HTERT RPE-1 (cell line): Measurements from ENCODE around the gene KIF23.
"Not testable (repeated sequence)": the region's sequence is repeated elsewhere in the genome, so short reads cannot be mapped to it uniquely, and the experiment has no call there.

ENCODE experiments used
- in situ Hi-C: fragments of 300-500 bp; cut with MboI; formaldehyde crosslinking; loops from 4 replicates; pipeline ENCODE4 v1.14.3; 2020; ENCODE audit warnings: low sequenced_read_pairs

KIF23 gene

DNA sequence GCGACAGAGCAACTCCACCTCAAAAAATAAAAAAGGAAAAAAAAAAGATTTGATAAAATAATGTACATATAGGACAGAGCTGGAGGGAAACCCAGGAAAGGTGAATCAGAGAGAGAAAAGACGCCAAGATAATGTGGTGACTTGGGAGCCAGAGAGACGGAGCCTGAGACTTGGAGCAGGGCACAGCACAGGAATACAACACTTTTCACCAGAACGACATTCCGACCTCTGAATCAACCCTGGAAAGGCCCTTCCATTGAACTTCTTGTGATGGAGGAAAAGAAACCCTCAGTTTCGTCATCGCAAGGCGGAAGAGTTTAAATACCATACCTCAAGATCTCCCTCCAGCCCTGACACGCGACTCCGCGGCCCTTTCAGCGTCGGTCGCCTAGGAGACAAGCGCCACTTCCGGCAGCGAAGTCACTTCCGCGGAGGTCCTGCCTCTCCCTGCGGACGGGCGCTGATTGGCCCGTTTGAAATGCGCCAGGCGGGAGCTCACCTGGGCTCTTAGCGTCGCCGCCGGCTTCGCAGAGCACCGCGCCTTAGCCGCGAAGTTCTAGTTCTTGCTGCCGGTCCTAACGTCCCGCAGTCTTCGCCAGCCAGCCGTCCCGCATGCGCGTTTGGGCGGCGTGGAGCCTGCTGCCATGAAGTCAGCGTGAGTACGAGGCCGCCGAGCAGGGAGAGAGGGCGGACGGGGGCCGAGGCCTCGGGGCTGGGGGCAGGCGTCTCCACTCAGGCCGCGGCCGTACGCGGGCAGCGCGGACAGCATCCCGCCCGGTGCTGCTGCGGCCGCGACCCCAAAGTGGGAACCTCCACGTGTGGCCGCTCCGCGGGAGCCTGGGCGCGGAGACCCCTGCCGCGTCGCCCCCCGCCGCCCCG is at the start of gene KIF23:
TSS of gene KIF23 (plus strand) at position 528 of the 879 bp plus-strand sequence. CDS start at position 645, 117 bp downstream.
- in situ Hi-C loops = no loop called here

DNA sequence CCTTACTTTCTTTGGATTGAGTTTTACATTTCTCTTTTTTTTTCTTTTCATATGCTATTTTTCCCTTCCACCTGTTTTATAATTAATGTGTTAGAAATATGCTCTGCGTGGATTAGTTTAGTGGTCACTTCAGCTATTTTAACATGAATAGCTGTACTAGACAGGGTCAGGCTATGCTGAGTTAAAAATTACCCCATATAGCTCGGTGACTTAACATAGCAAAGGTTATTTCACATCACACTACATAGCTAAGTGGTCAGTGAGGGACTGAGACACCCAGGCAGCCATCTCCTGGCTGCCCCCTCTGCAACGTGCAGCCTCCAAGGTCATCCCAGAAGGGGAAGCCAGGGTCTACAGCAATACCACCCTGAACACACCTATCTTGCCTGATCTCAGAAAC is 46.9 kb upstream of the KIF23 start:
- in situ Hi-C loops = no loop called here

DNA sequence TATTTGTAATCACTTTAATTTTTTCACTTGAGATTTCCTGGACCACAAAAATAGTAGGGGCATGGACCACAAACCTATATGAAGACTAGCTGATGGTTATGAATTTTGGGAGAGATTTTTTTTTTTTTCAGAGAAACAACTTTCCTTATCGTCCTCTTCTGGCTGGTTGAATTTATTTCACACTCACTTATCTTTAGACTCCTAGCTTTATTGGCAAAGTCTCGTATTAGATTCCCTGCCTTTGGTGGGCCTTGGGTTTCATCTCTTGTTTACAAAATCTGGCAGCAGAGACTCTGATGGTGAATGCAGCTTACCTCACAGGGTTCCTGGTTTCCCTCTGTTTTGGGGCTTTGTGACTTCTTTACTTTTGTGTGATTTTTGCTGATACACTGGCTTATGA is 44.5 kb upstream of the KIF23 start:
- in situ Hi-C loops = no loop called here

DNA sequence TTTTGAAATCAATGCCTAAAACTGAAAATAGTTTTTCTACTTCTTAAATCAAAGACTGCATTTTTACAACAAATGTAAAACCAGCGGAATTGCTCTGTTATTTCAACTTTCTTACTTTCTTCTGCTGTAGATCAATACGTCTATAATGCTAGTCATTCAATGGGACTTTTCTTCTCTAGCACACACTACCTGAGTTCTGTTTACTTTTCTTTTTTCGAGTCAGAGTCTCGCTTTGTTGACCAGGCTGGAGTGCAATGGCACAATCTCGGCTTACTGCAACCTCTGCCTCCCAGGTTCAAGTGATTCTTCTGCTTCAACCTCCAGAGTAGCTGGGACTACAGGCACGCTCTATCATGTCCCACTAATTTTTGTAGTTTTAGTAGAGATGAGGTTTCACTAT is 40.7 kb upstream of the KIF23 start:
- in situ Hi-C loops = no loop called here

DNA sequence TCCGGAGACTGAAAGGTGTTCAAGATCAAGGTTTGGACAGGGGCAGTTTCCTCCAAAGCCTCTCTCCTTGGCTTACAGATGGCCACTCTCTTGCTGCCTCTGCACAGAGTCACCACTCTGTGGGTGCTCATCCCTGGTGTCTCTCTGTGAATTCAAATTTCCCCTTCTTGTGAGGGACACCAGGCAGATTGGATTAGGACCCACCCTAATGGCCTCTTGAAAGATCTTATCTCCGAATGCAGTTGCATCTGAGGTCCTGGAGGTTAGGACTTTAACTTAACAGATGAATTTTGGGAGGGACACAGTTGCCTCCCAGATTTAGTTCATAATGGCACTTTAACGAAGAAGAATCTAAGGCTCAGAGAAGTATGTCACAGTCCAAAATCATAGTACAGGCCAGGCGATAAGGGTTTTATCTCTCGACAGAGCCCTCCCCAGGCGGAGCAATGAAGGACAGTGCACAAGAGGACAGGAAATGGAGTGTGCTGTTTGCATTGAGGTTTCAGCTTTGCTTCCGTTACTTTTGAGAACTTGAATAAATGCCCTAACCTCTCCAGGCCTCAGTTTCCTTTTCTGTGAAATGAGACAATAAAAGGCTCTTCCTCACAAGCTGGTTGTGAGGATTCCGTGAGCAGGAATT is 38.9 kb upstream of the KIF23 start:
- in situ Hi-C loops = no loop called here

DNA sequence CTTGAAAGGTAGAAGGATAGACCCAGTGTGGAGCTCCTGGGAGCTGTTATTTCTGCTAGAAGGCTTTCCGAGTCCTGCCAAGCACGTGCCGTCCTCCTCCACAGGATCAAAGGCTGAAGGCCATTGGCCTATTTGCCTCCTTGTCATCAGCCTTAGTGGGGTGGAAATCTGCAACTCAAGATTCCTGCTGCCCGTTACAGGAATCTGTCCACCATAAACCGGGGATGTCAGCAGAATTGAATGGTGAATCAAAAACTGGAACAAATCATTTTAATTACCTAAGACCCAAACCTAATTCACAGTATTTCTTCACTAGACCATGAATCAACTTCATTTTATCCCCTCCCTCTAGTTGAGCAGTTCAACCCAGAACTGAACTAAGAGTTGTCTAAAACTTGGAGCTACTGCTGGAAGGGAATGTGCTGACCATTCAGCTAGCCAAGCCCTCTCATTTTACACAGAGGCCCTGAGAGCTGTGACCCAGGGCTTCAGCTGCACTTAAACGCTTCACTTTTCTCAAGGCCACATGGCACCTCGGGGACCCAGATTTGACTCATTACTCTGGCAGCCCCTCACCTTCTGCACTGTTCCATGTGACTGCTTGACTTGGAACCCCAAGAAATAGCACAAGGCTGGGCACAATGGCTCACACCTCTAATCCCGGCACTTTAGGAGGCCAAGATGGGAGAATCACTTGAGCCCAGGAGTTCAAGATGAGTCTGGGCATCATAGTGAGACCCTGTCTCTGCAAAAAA is 36.8 kb upstream of the KIF23 start:
- in situ Hi-C loops = no loop called here

DNA sequence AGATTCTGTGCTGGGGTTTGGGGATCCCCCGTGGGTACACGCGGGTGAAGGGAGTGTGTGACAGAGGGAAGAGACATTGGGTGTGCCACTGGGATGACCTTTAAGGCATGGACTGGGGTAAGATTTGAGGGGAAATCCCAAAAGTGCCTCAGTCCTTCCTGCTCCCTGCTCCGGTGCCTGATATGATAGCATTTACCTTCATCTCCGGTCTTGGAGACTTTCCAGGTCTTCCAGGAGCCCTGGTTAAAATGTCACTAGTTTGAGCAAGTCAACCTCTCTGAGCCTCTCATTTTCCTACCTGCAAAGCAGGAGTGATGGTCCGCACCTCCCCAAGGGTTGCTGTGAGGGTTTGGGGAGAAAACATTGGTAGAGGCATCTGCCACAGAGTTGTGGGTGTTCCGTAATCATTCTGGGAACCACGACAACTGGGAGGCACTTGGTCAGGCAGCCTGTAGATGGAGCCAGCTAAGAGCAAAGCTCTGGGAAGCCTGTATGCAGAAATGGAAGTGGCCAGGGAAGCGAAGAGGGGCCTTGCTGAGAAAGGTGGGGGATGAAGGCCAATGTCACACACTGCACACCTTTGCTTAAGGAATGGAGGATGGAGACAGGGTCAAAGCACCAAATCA is 33.9 kb upstream of the KIF23 start:
- in situ Hi-C loops = no loop called here

DNA sequence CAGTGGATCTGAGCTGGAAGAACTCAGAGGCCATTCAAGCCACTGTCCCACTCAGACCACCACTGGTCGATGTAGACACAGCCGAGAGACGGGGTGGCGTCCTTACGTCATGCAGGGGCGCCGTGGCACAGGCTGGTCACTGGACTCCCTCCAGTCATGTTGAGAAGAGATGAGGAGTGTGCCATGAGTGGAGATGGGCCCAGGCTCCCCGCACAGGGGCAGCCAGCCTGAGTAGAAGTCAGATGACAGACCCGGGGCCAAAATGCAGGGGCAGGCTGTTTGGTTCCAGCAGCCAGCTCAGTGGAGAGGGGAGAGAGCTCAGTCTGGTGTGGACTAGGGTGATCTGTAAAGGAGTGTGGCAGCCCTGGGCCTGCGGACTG is 33.4 kb upstream of the KIF23 start:
- in situ Hi-C loops = no loop called here

DNA sequence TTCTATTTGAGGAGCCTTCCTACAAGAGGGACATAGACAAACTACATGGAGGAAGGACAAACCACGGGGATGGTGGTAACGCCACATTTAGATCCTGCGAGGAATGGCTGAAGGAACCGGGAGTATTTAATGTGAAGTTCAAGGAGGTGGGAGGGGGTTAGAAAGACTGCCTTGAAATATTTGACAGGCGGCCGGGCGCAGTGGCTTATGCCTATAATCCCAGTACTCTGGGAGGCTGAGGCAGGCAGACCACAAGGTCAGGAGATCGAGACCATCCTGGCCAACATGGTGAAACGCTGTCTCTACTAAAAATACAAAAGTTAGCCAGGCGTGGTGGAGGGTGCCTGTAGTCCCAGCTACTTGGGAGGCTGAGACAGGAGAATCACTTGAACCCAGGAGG is 32.0 kb upstream of the KIF23 start:
- in situ Hi-C loops = not testable (repeated sequence)

DNA sequence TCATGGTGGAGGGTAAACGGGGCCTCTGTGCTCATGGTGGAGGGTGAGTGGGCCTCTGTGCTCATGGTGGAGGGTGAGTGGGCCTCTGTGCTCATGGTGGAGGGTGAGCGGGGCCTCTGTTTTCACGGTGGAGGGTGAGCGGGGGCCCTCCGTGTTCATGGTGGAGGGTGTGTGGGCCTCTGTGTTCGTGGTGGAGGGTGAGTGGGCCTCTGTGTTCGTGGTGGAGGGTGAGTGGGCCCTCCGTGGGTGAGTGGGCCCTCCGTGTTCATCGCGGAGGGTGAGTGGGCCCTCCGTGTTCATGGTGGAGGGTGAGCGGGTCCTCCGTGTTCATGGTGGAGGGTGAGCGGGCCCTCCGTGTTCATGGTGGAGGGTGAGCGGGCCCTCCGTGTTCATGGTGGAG is 30.1 kb upstream of the KIF23 start:
- in situ Hi-C loops = not testable (repeated sequence)

DNA sequence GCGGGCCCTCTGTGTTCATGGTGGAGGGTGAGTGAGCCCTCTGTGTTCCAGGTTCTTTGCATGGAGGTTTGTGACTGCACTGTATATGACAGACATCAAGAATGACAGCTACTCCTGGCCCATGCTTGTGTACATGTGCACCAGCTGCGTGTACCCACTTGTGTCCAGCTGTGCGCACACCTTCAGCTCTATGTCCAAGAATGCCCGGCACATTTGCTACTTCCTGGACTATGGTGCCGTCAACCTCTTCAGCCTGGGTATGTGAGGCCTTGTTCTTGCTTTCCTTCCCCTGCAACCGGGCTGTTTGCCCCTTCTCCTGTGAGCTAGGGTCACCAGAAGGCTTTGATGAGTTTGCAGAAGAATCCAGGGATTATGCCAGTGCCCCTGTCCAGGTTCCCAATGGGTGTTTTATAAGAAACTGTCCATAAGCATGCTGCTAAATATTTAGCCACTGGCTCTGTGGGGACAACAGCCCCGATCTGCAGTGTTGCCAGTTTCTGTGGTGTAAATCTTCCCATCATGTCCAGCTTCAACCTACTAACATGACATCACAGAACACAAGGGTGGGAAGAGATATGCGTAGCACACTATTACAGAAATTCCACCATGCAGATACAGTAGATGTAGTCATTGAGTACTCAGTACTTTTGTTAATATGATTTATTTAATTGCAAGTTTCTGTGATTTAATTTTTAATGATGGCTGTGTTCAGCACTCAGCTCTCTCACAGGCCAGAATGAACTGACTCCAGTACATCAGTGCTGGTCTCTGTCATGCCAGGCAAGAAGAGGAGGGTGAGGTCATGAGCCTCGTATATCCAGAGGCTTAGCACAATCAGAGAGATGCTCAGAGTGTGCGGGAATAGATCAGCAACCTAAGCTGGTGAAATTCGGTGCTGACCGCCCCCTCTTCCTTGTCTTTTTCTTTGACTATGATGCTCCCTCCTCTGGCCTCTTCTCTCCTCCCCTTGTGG is 29.2 kb upstream of the KIF23 start:
- in situ Hi-C loops = no loop called here

DNA sequence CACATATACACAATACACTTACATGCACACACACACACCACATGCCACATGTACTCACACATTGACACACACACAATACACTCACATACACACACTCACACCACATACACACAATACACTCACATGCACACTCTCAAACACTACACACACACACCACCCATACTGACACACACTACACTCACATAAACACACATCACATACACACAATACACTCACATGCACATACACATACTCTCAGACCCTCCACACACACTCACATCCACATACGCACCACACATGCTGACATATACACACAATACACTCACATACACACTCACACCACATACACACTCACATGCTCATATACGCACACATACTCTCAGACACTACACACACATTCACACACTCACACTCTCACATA is 28.3 kb upstream of the KIF23 start:
- in situ Hi-C loops = no loop called here

DNA sequence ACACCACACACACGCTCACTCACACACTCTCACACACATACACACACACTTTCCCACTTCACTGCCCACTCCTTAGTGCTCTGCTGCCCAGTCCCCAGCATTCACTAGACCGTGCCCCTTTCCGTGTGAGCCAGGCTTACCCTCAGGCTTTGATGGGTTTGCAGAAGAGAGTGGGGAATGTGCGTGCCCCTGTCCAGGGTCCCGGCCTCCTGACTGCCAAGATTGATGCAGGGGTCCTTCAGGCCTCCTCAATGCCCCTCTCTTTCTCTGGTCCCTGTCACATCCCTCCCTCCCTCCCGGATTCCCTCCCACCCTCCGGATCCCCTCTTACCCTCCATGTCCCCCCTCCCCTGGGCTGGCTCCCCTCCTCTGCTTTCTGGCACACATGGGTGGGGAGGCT is 27.9 kb upstream of the KIF23 start:
- in situ Hi-C loops = no loop called here

DNA sequence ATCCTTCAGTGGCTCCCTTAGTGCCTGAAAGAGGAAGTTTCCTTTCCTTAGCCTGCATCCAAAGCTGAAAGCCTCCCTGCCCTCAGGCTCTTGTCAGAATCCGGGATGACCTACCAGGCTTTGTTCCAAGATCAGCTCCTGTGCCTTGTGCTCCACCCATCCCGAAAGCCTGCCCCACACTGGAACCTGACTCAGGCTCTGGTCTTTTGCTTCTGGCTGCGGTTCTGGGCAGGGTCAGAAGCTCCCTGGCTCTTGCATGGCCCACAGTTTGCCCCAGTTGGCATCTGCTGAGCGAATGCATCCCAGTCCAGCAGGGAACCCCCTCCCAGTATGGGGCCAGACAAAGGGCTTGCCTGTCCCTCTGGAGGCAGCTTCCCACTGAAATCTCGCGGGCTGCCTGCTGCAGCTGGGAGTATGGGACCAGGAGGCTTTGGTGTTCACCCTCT is 25.9 kb upstream of the KIF23 start:
- in situ Hi-C loops = no loop called here

DNA sequence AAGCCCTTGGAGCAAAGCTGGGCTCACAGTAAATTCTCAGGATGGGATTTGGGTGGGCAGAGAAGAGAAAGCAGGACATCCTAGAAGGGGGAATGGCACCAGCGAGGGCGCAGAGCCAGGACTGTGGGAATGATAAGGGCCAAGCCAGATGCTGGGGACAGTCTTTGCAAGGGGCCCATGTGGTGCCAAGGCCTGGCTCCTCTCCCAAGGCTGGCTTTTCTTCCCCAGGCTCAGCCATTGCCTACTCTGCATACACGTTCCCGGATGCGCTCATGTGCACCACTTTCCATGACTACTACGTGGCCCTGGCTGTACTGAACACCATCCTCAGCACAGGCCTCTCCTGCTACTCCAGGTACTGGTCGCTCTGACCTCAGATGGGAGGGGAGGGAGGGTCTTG is 24.7 kb upstream of the KIF23 start:
- in situ Hi-C loops = no loop called here

DNA sequence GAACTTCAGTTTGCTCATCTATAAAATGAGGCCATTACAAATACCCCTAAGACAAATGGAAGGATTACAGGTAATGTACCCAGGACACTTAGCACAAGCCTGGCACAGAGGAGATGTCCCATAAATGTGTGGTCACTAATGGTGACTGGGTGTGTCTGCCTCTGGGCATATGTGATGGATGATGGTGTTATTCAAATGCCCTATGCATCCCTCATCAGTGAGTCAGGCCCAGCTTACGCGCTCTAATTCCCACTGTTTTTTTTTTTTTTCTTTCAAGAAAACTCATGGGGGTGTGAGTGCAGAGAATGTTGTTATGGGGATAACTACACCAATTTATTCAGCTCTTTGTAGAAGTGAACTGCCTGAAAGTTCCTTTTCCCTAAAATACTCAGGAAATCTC is 23.6 kb upstream of the KIF23 start:
- in situ Hi-C loops = no loop called here

DNA sequence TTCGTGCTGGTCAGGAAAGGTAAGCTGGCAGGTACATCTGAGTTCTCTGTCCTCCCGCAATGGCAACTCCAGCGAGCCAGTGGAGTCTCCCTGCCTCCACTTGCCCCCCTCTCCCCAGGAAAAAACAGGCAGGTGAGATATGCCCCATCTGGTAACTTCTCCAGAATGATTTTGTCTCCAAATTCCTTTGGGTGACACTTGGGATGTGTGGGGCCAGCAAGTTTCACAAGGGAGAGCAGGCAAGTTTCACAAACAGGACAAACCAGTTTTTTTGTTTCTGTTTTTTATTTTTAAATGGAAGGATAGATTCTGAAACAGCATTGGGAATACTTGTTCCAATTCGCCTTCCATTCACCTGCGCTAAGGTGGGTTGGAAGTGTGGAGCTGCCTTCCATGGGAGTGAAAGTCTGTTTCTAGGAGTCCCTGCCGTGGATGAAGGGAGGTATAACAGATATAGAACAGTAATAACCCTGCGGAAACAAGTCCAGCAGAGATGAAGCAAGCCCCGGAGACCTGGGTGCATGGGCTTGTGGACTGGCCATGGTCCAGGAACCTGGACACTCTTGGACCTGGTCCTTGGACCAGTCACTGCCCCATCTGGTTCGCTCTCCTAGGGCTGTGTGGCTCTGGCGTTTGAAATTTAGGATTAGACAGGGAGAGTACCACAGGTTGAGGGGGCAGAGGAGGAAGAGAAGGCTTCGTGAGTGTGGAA is 22.9 kb upstream of the KIF23 start:
- in situ Hi-C loops = no loop called here

DNA sequence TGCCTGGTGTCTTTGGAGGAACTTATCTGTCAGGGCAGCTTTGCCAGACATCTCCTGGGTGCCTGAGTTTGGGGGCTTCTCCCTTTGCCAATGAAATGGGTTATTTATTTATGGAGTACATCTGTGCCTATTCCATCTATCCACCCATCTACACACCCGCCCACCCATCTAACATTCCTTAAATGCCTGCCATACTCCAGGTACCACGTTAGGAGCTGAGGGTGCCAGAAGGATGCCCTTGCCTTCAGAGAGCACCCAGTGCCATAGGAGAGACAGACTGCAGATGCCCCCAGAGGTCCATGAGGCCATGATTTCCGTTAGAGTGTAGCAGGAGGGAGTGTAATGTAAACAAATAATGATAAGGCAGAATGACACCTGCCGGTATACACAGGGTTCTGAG is 21.8 kb upstream of the KIF23 start:
- in situ Hi-C loops = no loop called here

DNA sequence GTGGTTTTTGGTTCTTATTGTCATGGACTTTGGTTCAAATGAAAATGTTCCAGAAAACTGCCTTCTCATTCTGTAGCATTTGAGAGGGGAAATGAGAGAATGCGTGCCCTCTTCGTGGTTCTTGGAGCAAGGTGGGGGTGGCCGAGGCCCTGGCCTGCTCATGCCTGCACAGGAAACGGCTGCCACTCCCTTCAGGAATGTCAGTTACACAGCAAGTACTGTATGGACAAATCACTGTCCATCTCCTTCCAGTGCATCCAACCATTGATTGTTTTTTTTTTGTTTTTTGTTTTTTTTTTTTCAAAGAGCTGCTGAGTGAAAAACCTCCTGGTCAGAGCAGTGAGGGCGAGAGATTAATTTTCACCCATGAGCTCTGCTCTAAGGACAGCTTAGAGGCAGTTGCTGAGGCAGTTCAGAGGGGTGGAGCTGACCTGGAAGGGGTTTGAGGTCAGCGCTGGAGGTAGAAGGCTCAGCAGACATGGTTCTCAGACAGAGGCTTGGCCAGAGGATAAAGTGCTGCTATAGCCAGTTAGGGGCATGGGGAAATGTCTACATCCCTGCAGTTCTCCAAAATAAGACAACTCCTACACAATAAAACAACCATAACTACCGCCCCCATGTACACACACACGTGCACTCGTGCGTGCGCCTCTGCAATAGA is 20.2 kb upstream of the KIF23 start:
- in situ Hi-C loops = no loop called here
